GM18951 (cell line): ENCODE data around the gene ABCF2.

Experiments used
- POLR2A ChIP-seq: IDR thresholded peaks from 4 replicates; pipeline ENCODE4 v1.6.1; 2011; ENCODE audit warnings: mild to moderate bottlenecking; ENCODE audit not compliant: insufficient read length, insufficient read depth; ENCODE audit errors: extremely low read depth
- in situ Hi-C: fragments of 300-500 bp; cut with MboI; formaldehyde crosslinking; loops from one replicate; pipeline ENCODE4 v1.12.0; 2022; ENCODE audit warnings: low sequenced_read_pairs, mixed read lengths, inconsistent platforms; ENCODE audit not compliant: unreplicated experiment

ABCF2 gene

GRCh38 chr7:151226875-151227782 lies at the start of gene ABCF2:
TSS of gene ABCF2 (minus strand) at chr7:151227205. CDS start at chr7:151226458, 747 bp downstream.
- TF ChIP-seq POLR2A, result peak; percentile 81
- in situ Hi-C loops, result no loop called here

DNA sequence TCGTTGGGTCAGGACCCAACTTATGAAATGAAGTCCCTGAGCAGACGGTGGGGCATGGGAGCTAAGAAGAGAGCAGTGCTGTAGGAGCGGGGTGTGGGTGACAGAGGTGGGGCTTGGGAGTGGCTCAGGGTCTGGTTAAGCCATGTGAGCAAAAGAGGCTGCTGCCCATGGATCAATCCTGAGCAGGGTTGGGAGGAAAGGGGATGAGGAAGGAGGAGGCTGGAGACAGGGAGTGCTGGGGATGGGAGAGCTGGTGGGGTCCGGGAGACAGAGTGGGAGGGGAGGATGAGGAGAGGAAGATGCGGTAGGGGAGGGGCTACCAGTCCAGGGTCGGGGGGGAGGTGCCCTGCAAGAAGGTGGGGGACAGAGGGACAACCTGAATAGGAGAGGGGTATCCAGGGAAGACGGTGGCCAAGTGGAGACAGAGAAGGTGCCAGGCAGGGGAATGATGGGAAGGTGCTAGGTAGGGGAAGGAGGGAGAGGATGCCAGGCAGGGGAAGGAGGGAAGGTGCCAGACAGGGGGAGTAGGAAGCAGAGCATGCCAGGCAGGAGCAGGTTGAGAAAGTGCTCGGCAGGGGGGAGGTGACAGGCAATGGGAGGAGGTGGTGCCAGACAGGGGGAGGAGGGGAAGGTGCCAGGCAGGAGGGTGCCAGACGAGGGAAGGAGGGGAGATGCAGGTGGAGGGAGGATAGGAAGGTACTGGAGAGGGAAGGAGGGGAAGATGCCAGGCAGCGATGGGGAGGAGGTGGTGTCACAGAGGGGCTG lies 49.0 kb upstream of the ABCF2 start:
- TF ChIP-seq POLR2A, result no peak
- in situ Hi-C loops, result no loop called here

DNA sequence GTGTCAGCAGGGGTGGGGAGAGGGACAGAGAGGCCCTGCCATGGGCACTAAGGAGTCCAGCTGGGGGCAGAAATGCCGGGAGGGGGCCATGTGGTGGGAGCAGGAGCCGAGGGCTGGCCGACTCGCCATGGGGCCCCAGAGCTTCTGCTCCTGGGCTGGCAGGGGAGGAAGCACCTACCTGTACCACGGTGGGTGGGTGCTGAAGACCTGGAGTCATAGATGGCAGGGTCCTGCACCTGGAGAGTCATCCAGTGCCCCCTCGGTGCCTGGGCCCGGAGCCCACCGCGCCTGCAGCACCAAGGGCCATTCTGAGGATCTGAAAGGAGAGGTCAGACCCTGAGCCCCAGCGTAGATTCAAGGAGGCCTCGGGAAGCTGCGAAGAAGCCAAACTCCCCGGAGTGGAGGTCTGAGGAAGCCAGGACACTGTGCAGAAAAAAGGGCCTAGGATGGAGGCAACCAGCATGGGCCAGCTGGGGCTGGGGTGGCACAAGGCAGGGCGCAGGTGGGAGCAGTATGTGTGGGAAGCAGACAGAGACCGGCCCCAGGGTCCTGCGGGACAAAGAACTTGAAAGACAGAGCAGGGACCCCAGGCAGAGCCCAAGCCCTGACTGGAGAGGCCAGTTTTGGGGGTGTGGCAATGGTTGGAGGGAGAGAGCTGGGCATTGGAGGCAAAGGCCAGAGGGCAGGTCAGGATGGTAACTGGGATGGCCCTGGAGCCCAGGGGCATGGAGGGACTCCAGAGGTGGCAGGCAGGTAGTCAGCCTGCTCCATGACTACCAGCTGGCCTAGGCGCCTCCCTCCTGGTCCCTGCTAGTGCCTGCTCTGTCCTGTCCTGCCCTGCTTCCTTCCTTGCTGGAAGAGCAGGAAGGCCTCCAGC lies 48.2 kb upstream of the ABCF2 start:
- no peak for TF ChIP-seq POLR2A
- in situ Hi-C loops, result no loop called here

GRCh38 chr7:151274396-151274795 lies 47.4 kb upstream of the ABCF2 start:
- TF ChIP-seq POLR2A, result no peak
- in situ Hi-C loops, result no loop called here

- no peak for TF ChIP-seq POLR2A
- in situ Hi-C loops, result no loop called here
Measured at GRCh38 chr7:151273651-151274390, 46.8 kb upstream of the ABCF2 start.

GRCh38 chr7:151272877-151273276 lies 45.9 kb upstream of the ABCF2 start:
- in situ Hi-C loops, result no loop called here
- no peak for TF ChIP-seq POLR2A

GRCh38 chr7:151272405-151272804 lies 45.4 kb upstream of the ABCF2 start:
- no peak for TF ChIP-seq POLR2A
- in situ Hi-C loops, result no loop called here

DNA sequence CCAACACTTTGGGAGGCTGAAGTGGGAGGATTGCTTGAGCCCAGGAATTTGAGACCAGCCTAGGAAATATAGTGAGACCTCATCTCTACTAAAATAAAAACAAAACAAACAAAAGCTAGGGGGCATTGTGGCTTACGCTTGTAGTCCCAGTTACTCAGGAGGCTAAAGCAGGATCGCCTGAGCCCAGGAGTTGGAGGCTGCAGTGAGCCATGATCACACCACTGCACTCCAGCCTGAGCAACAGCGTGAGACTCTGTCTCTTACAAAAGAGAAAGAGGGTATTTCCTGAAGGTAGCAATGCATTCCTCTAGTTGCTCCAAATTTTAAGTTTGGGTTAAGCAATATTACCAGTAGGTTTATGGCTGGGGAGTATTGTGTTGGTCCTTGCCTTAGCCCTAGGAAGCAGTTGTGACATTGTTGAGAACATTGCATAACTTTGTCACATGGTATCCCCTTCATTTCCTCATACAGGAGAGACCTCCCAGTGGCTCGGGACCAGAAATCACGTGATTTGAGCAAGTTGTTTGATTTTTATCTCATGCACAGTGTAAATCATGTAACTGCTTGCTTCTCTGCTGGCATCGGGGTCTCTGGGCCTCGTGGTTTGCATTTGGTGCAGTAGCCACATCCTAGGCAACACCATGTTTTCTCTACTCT lies 44.8 kb upstream of the ABCF2 start:
- no peak for TF ChIP-seq POLR2A
- in situ Hi-C loops, result no loop called here

DNA sequence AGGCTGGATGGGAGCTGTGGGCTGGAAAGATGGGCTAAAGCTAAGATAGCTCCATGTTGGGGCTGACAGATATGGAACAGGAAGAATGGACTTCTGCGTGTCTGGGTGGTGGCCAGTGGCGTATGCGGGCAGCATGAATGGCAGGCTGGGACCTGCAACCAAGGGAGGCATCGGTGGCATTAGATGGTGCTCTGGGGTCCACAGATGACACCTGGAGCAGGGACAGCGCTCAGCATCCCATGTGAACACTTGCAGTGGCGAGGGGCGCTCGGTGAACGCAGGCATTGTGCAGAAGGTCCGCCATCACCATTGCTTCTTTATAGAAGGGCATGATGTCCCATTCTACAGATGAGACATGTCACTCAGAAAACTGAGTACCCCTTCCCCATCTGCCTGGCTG lies 42.5 kb upstream of the ABCF2 start:
- in situ Hi-C loops, result no loop called here
- no peak for TF ChIP-seq POLR2A

GRCh38 chr7:151265351-151265931 lies 38.4 kb upstream of the ABCF2 start:
- in situ Hi-C loops, result no loop called here
- TF ChIP-seq POLR2A, result no peak

DNA sequence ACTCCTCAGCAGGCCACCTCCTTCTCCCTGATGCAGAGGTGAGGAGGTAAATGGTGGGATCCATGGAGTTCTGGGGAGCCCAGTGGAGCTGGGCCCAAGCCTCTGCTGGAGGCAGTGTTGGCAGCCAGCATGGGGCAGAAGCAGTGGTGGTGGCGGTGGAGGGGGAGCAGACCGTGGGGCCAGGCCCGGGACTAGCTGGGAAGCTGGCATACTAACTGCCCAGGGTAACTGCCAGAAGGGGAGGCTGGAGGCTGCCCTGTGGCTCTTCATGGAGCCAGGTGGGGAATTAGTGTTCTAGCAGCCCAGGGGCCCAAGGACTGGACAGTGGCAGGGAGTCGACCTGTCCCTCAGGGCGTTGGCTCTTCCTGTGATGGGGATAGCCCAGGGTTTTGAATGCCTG lies 37.6 kb upstream of the ABCF2 start:
- in situ Hi-C loops, result no loop called here
- TF ChIP-seq POLR2A, result no peak

DNA sequence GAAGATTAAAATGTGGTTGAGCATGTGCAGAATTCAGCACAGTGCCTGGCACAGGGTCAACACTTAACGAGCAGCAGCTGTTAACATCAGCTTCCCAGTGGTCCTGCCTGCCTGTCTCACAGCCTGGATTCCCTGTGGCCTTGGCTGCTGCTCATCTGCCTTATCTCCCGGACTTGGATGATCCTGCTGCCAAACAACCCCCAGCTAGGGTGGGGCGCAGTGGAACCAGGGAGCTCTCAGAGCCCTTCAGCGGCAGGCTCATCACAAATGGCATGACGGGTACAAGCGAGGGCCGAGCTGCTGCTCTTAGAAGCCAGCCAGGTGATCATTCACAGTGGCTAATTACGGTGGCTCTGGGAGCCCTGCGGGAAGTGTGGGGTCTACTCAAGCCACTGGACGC lies 34.5 kb upstream of the ABCF2 start:
- in situ Hi-C loops, result no loop called here

GRCh38 chr7:151260883-151261282 lies 33.9 kb upstream of the ABCF2 start:
- in situ Hi-C loops, result no loop called here

More for the DNA sequence above, 34.5 kb upstream of the ABCF2 start:
- no peak for TF ChIP-seq POLR2A

More at GRCh38 chr7:151260883-151261282, 33.9 kb upstream of the ABCF2 start:
- no peak for TF ChIP-seq POLR2A
